ENCODE data around the gene DERA.

The DERA gene

DNA sequence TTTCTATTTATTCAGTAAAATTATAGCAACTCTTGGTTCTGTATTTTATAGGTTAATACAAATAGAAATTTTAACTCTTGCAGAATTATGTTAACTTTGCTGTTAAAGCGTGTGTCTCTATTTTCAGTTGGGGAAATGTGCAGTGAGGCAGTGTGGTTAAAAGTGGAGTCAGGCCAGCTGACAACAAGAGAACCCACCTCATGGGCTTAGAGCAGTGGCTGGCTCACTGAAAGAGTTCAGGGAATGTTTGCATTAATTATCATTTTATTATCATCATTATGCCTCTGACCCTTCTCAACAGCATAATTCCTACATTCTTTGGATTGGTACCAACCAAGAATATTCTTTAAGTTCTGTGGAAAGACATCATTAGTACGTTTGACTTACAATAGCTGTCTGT lies 163.8 kb downstream of the DERA start:
- DNase-seq (ENCODE audit: low read depth, low spot score), result no peak

DNA sequence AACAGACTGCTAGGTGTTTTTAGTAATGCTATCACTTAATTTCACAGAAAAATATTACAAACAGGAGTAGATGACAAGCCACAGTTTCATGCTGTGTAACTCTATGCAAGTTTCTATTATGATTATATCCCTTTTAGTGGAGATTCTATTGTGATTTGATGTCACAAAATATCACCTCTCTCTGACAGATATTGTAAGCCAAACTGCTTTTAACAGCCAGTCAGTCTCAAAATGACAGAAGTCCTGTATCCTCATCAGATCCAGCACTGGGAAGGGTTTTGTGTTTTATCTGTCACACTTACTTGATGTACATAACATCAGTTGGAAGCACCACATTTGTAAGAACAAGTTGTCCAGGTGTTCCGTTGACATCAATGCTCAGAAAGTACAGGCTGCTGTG lies 164.8 kb downstream of the DERA start:
- no peak for DNase-seq (ENCODE audit: low read depth, low spot score)

DNA sequence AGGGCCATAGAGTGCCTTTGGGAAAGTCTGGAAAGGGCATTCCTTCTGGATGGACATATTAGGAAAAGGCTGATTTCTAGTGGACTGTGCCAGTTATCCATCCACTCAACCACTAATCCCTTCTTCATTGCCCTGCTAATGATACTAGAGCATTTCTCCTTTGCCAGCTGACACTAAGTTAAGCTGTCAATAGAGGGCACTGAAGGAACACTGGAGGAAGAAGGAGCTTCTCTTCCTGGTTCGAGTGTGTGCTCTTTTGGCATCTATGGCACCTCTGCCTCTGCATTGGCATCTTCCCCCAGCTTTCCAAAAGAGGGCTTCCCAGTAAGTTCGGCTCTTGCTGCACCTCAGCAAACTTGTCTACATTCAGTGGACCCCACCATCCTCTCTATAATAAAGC lies 165.4 kb downstream of the DERA start:
- DNase-seq (ENCODE audit: low read depth, low spot score), result no peak

DNA sequence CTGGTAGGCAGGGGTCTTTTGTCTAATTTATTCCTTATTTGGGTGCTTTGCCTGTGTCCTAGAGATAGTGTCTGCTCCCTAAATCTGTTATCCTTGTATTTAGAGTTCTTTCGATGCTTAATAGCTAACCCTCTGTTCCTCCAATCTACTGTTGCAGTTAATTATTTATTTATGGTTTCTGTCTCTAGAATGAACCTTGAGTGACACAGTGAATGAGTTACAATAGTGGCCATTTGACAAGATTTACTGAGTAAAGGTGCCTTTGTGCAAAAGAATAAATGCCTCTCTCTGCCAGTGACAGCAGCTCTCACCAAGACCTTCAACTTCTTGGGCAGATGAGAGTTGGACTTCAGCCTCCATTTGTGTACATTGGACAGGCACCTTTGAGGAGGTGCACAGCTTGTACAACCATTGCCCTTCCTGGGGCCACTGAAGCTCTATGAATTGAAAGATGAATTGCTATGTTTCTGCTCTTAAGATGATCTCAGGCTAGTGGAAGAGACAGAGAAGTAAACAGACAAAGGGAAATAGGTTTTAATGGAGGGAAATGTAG lies 165.9 kb downstream of the DERA start:
- no peak for DNase-seq (ENCODE audit: low read depth, low spot score)

DNA sequence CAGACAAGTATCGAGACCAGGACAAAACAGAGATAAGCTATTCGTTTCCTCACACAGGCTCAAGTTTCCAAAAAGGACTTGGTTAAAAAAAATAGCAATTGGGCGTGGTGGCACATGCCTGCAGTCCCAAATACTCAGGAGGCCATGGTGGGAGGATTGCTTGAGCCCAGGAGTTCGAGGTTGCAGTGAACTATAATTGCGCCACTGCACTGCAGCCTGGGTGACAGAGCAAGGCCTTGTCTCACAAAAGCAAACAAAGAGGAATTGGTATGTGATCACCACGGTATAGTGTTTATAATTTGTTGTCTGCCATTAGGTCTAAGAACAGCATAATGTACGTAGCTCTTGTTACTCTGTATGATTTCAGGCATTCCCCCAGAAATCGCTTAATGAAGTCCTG lies 175.3 kb downstream of the DERA start:
- DNase-seq (ENCODE audit: low read depth, low spot score), result no peak

DNA sequence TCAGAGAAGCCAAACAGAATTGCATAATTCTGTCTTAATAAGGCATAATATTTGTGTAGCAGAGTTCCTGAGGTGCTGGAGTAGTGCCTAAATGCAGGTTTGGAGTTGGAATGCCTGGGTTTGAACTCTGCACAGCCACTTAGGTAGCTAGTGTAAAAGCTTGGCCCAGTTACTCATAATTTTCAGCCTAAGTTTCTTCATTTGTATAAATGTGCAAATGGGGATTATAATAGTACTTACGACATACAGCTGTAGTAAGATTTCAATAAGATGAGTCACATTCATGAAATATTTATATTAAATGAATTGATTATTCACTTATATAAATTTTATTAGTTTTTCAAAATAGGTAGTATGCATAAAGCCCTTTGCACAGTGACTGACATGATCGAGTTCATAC lies 175.8 kb downstream of the DERA start:
- no peak for DNase-seq (ENCODE audit: low read depth, low spot score)

Measured in smooth muscle cell of the brain vasculature (primary cell).